Measurements from ENCODE around the gene ATAD3B.
"Not testable (repeated sequence)": the region's sequence is repeated elsewhere in the genome, so short reads cannot be mapped to it uniquely, and the experiment has no call there.

DNA sequence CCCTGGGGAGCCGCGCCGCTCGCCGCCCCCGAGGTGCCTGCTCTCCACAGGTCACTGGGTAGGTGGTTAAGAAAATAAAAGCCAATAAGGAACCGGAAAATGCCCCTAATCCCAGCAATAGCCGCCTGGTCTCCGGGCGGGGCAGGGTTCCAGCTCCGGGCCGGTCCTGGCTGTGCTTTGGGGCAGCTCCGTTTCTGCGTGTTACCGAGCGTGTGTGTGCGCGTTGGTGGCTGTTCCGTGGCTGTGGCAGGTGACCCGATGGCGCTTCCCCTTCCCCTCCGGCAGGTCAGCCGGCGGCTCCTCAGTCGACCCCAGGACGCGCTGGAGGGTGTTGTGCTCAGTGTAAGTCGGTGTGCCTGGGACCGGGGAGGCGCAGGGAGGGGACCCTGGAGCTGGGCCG lies 51.7 kb downstream of the ATAD3B start:
- TF ChIP-seq, protein P1, sequence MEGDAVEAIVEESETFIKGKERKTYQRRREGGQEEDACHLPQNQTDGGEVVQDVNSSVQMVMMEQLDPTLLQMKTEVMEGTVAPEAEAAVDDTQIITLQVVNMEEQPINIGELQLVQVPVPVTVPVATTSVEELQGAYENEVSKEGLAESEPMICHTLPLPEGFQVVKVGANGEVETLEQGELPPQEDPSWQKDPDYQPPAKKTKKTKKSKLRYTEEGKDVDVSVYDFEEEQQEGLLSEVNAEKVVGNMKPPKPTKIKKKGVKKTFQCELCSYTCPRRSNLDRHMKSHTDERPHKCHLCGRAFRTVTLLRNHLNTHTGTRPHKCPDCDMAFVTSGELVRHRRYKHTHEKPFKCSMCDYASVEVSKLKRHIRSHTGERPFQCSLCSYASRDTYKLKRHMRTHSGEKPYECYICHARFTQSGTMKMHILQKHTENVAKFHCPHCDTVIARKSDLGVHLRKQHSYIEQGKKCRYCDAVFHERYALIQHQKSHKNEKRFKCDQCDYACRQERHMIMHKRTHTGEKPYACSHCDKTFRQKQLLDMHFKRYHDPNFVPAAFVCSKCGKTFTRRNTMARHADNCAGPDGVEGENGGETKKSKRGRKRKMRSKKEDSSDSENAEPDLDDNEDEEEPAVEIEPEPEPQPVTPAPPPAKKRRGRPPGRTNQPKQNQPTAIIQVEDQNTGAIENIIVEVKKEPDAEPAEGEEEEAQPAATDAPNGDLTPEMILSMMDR (optimal IDR thresholded peaks at IDR 0.05 in 1 of 3, IDR thresholded peaks at IDR 0.05 in 1 of 3, conservative IDR thresholded peaks at IDR 0.05 in 1 of 3; ENCODE audit: extremely low read depth in 1 of 3, insufficient read depth in 2 of 3, low read length in 3 of 3): not testable (repeated sequence)
- not testable (repeated sequence) for TF ChIP-seq EZH2 (IDR thresholded peaks at IDR 0.05; ENCODE audit: low read length)
